Mucosa of descending colon (tissue), 3 donors: ENCODE results near the gene HPSE2. TPM values are rescaled to one million over a fixed set of nuclear protein-coding genes. Genes with fewer than 3 reads are reported as not detected.

Experiments
- ATAC-seq: fragments of 200-7000 bp; cut with Tn5 transposase; one replicate; pipeline ENCODE4 v1.9.1; 2020; ENCODE audit warnings: mild to moderate bottlenecking, moderate library complexity
- DNase-seq, 3 donors: peaks; one replicate each; pipeline ENCODE4 v3.0.0-alpha.2; 2020
- H3K36me3 ChIP-seq: fragments of 200-600 bp; one replicate; pipeline ENCODE4 v1.8.0; 2021; ENCODE audit warnings: low read depth, mild to moderate bottlenecking
- H3K4me1 ChIP-seq: fragments of 200-600 bp; one replicate; pipeline ENCODE4 v1.8.0; 2021; ENCODE audit warnings: low read depth, mild to moderate bottlenecking
- H3K4me3 ChIP-seq: fragments of 200-600 bp; one replicate; pipeline ENCODE4 v1.8.0; 2021; ENCODE audit warnings: mild to moderate bottlenecking
- H3K9me3 ChIP-seq: fragments of 200-600 bp; one replicate; pipeline ENCODE4 v1.8.0; 2021; ENCODE audit warnings: mild to moderate bottlenecking
- CTCF ChIP-seq: fragments of 200-600 bp; IDR thresholded peaks from one replicate; pipeline ENCODE4 v1.8.0; 2022; ENCODE audit warnings: antibody characterized with exemption, mild to moderate bottlenecking
- intact Hi-C, 2 donors: fragments of 100-400 bp; cut with DNase I in 1 of 2; cut with micrococcal nuclease in 1 of 2; formaldehyde crosslinking; loops; one replicate each; pipeline versions ENCODE4 v1.11.0 to v1.11.1; 2022; cut with DNase I, micrococcal nuclease
- total RNA-seq, 3 donors: library from RNA; stranded (reverse); fragmentation: NEBNext Ultra II Directional in 2 of 3; extraction: Animal tissue kit (Norgen Biotek cat#: 25700) in 2 of 3; gene quantifications; one replicate each; pipeline versions ENCODE4 v1.2.1 to v1.2.4, GENCODE V29; 2021 to 2023
- donor health status: DM: no; HTN: no; CAD: no; lungs with moderate emphysema.
- donor health status: DM: no; HTN: no; CAD: no.
- donor health status: DM: no; HTN: yes; CAD: no.

The HPSE2 gene
- total RNA-seq, 3 donors from 2014 or later: 1.3 to 3.7 (median 2.4) TPM

GRCh38 chr10:99042051-99042771 lies 193.4 kb downstream of the HPSE2 start:
- Histone ChIP-seq H3K4me3 (no peak overlapping the region), H3K9me3 (peaks cover 26% of the 10 kb centered on the region), H3K36me3 (no peaks in the 10 kb centered on the region), H3K4me1 (no peaks in the 10 kb centered on the region)
- intact Hi-C loops: no loop called here
- TF ChIP-seq CTCF: no peak
- ATAC-seq (no peak), DNase-seq (no peak)

GRCh38 chr10:99041468-99041867 lies 194.2 kb downstream of the HPSE2 start:
- ATAC-seq (no peak), DNase-seq (no peak)
- intact Hi-C loops: no loop called here
- H3K4me3 ChIP-seq: no peak overlapping the region
- no peak for TF ChIP-seq CTCF
- H3K36me3 ChIP-seq: no peaks in the 10 kb centered on the region
- H3K4me1 ChIP-seq: no peaks in the 10 kb centered on the region
- H3K9me3 ChIP-seq: peaks cover 26% of the 10 kb centered on the region

- DNase-seq: no peak
- intact Hi-C loops: no loop called here
- TF ChIP-seq CTCF: no peak
- ATAC-seq: no peak
- no peaks in the 10 kb centered on the region for H3K36me3 ChIP-seq
- H3K9me3 ChIP-seq: no peaks in the 10 kb centered on the region
- no peak overlapping the region for H3K4me3 ChIP-seq
- no peaks in the 10 kb centered on the region for H3K4me1 ChIP-seq
Observed at GRCh38 chr10:99013885-99014284, 221.8 kb downstream of the HPSE2 start.

- Histone ChIP-seq H3K36me3 (no peaks in the 10 kb centered on the region), H3K9me3 (peaks cover 8% of the 10 kb centered on the region), H3K4me1 (no peaks in the 10 kb centered on the region), H3K4me3 (no peak overlapping the region)
- DNase-seq (no peak), ATAC-seq (no peak)
- no peak for TF ChIP-seq CTCF
- intact Hi-C loops: no loop called here
Observed at GRCh38 chr10:99010286-99010685, 225.4 kb downstream of the HPSE2 start.

GRCh38 chr10:99008054-99008453 lies 227.6 kb downstream of the HPSE2 start:
- DNase-seq (no peak), ATAC-seq (no peak)
- Histone ChIP-seq H3K4me3 (no peak overlapping the region), H3K4me1 (no peaks in the 10 kb centered on the region), H3K9me3 (peaks cover 14% of the 10 kb centered on the region), H3K36me3 (no peaks in the 10 kb centered on the region)
- intact Hi-C loops: no loop called here
- TF ChIP-seq CTCF: no peak
